KMS-11 (cell line): ENCODE measurements around the gene GPX2.

Experiments used
- H2AFZ ChIP-seq: fragments of 200-600 bp; sonication (generic); 2 replicates; pipeline ENCODE4 v1.6.1; 2016; ENCODE audit warnings: antibody characterized with exemption, mixed run types, low read depth
- H3K27ac ChIP-seq: fragments of 200-600 bp; sonication (generic); 2 replicates; pipeline ENCODE4 v1.6.1; 2016; ENCODE audit warnings: mild to moderate bottlenecking, mixed run types
- H3K27me3 ChIP-seq: fragments of 200-600 bp; sonication (generic); 2 replicates; pipeline ENCODE4 v1.6.1; 2017; ENCODE audit warnings: mild to moderate bottlenecking, low read depth, mixed run types, moderate library complexity; ENCODE audit not compliant: insufficient read depth
- H3K36me3 ChIP-seq: fragments of 200-600 bp; sonication (generic); 2 replicates; pipeline ENCODE4 v1.6.1; 2017; ENCODE audit warnings: mild to moderate bottlenecking, mixed run types; ENCODE audit not compliant: insufficient read depth
- H3K4me1 ChIP-seq: fragments of 200-600 bp; sonication (generic); 2 replicates; pipeline ENCODE4 v1.6.1; 2016; ENCODE audit warnings: mild to moderate bottlenecking, low read depth, mixed run types; ENCODE audit not compliant: poor library complexity, severe bottlenecking
- H3K4me2 ChIP-seq: fragments of 200-600 bp; sonication (generic); 2 replicates; pipeline ENCODE4 v1.7.0; 2016; ENCODE audit warnings: mild to moderate bottlenecking, mixed run types
- H3K4me3 ChIP-seq: fragments of 200-600 bp; sonication (generic); IDR thresholded peaks from 2 replicates; pipeline ENCODE4 v1.6.1; 2017; ENCODE audit warnings: low read depth, low read length, mixed read lengths; ENCODE audit not compliant: insufficient read depth
- H3K79me2 ChIP-seq: fragments of 200-600 bp; sonication (generic); 2 replicates; pipeline ENCODE4 v1.6.1; 2016; ENCODE audit warnings: low read depth, mixed run types; ENCODE audit not compliant: insufficient read depth
- H3K9ac ChIP-seq: fragments of 200-600 bp; sonication (generic); 2 replicates; pipeline ENCODE4 v1.6.1; 2016; ENCODE audit warnings: mild to moderate bottlenecking, mixed run types
- H4K20me1 ChIP-seq: fragments of 200-600 bp; sonication (generic); 2 replicates; pipeline ENCODE4 v1.6.1; 2016; ENCODE audit warnings: mild to moderate bottlenecking, mixed run types; ENCODE audit not compliant: insufficient read depth
- CTCF ChIP-seq: fragments of 200-600 bp; sonication (generic); conservative IDR thresholded peaks from 2 replicates; pipeline ENCODE4 v1.6.1; 2017; ENCODE audit warnings: low read depth, mild to moderate bottlenecking, antibody characterized with exemption, low read length, moderate library complexity, mixed read lengths

The GPX2 gene

DNA sequence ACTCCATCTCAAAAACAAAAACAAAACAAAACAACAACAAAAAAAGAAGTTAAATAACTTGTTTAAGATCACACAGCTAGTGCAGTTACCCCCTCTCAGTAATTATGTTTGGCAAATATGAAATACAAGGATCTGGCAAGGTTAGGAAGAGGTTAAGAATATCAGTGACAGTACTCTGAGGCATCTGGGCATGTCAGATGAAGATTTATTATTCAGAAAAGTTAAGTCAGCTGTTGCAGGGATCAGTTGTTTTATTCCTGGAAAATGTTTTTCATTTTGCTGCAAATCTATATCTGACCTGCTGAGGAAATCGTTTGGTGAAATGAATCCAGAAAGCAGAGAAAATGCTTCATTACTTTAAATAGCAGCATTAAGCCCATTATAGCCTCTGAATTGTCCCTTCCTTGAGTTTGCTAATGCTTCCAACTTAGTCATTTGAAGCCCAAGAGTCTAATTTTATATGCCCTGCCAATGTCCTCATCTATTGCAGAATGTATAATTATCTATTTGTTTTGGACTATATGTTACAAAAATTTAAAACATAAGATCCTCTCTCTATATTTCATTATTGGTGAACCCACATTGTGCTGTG, 8.1 kb downstream of the GPX2 start:
- no peaks in the 10 kb centered on the region for H3K36me3 ChIP-seq
- H3K4me2 ChIP-seq = no peak overlapping the region
- H3K4me1 ChIP-seq = peaks cover 91% of the 10 kb centered on the region
- H3K27me3 ChIP-seq = no peaks in the 10 kb centered on the region
- no peak overlapping the region for H3K9ac ChIP-seq
- H3K4me3 ChIP-seq = no peak overlapping the region
- no peak overlapping the region for H2AFZ ChIP-seq
- H4K20me1 ChIP-seq = no peaks in the 10 kb centered on the region
- no peak for TF ChIP-seq CTCF
- H3K79me2 ChIP-seq = 0 out of 2 replicates have a peak, but pooled peaks cover 6% of the 10 kb centered on the region
- H3K27ac ChIP-seq = no peak overlapping the region

- no peak overlapping the region for H2AFZ ChIP-seq
- H3K9ac ChIP-seq = no peak overlapping the region
- H3K27me3 ChIP-seq = no peaks in the 10 kb centered on the region
- 0 out of 2 replicates have a peak, but pooled peaks cover 6% of the 10 kb centered on the region for H3K79me2 ChIP-seq
- TF ChIP-seq CTCF = no peak
- peak overlapping the region; percentile 29; the same call in 1 of the 2 replicates for H3K4me2 ChIP-seq
- H3K4me3 ChIP-seq = no peak overlapping the region
- H3K4me1 ChIP-seq = peaks cover 93% of the 10 kb centered on the region
- H3K36me3 ChIP-seq = no peaks in the 10 kb centered on the region
- H4K20me1 ChIP-seq = no peaks in the 10 kb centered on the region
- no peak overlapping the region for H3K27ac ChIP-seq
These were observed 10.3 kb downstream of the GPX2 start for GRCh38 chr14:64932231-64932630.

DNA sequence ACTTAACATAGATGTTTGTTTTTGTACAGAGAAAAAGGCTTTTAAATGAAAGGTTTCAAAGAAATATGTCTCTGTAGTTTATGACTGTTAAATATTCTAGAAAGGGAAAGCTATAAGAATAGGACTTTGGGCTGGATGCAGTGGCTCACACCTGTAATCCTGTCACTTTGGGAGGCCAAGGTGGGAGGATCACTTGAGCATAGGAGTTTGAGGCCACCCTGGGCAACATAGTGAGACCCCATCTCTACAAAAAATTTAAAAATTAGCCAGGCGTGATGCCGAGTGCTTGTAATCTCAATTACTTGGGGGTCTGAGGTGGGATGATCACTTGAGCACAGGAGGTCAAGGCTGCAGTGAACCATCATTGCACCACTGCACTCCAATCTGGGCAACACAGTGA, 11.4 kb downstream of the GPX2 start:
- no peak overlapping the region for H3K27ac ChIP-seq
- H2AFZ ChIP-seq = no peak overlapping the region
- TF ChIP-seq CTCF = no peak
- 0 out of 2 replicates have a peak, but pooled peaks cover 5% of the 10 kb centered on the region for H3K79me2 ChIP-seq
- H3K9ac ChIP-seq = no peak overlapping the region
- no peak overlapping the region for H3K4me2 ChIP-seq
- no peaks in the 10 kb centered on the region for H3K36me3 ChIP-seq
- H3K4me1 ChIP-seq = peaks cover 93% of the 10 kb centered on the region
- no peaks in the 10 kb centered on the region for H3K27me3 ChIP-seq
- no peak overlapping the region for H3K4me3 ChIP-seq
- no peaks in the 10 kb centered on the region for H4K20me1 ChIP-seq

DNA sequence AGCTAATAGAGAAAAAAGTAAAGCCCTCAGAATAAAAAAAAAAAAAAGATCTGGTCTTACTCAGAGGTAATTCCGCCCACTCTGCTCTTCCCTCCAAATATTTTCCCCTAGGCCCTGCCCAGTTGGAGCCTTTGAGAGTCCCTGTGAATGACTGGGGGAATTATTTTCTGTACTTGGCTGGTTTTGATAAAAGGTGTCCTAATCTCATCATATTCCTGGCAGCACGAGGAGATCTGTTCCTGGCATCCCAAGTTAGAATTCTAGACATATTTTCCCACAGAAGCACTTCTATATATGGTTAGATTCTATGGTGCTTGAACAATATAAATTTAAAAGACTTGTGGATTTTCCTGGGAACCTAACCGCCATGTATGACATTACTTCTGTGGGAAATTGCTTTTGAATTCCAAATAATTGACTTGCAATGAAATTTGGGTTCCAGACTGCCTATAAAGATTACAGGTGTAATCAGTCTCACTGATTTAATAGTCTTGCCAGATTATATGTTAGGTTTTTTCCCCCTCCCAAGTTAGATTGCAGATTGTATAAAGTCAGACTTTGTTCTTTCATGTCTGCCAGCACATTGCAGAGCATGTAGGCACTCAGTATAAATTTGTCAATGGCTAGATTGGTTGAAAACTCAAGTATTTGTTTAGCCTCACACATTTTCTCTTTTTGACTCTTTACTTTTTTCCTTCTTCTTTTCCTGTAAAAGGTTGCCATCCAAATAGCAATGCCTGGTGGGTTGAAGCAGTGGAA, 12.3 kb downstream of the GPX2 start:
- Histone ChIP-seq H3K4me2 (no peak overlapping the region), H3K36me3 (no peaks in the 10 kb centered on the region), H3K27me3 (no peaks in the 10 kb centered on the region), H4K20me1 (no peaks in the 10 kb centered on the region), H2AFZ (no peak overlapping the region), H3K9ac (no peak overlapping the region), H3K4me1 (peaks cover 89% of the 10 kb centered on the region), H3K4me3 (no peak overlapping the region), H3K27ac (no peak overlapping the region), H3K79me2 (no peaks in the 10 kb centered on the region)
- TF ChIP-seq CTCF = no peak
